ENCODE measurements around the gene APOBEC3A.

DNA sequence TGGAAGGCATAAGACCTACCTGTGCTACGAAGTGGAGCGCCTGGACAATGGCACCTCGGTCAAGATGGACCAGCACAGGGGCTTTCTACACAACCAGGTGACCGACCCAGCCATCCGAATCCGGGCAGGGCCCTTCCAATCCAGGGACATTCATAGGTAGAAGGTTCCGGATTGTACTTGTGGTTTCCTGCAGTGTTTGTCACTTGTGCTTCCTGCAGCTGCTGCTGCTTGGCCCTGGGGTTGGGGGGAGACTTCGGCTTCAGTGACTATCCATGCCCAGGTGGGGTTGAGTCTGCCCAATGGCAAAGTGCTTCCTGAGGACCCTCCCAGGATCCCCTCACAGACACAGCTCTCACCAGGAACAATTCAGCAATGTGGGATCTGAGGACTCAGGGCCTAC, 2.2 kb downstream of the APOBEC3A start:
- TF ChIP-seq POLR2A (IDR thresholded peaks at IDR 0.05) = no peak
- TF ChIP-seq, protein P1, sequence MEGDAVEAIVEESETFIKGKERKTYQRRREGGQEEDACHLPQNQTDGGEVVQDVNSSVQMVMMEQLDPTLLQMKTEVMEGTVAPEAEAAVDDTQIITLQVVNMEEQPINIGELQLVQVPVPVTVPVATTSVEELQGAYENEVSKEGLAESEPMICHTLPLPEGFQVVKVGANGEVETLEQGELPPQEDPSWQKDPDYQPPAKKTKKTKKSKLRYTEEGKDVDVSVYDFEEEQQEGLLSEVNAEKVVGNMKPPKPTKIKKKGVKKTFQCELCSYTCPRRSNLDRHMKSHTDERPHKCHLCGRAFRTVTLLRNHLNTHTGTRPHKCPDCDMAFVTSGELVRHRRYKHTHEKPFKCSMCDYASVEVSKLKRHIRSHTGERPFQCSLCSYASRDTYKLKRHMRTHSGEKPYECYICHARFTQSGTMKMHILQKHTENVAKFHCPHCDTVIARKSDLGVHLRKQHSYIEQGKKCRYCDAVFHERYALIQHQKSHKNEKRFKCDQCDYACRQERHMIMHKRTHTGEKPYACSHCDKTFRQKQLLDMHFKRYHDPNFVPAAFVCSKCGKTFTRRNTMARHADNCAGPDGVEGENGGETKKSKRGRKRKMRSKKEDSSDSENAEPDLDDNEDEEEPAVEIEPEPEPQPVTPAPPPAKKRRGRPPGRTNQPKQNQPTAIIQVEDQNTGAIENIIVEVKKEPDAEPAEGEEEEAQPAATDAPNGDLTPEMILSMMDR (IDR thresholded peaks at IDR 0.05) = no peak

Measured in sigmoid colon (tissue), 3 donors.